ENCODE measurements around the gene SLC24A3. TPM values are rescaled to one million over a fixed set of nuclear protein-coding genes. Genes with fewer than 3 reads are reported as not detected.

Gene SLC24A3
- polyA plus RNA-seq, 1 experiment = 1.7 TPM

- Histone ChIP-seq H3K27me3 (ENCODE audit: control insufficient read depth, insufficient read depth, low read length) (no peaks in the 10 kb centered on the region; the same call in 1 of the 2 replicates), H3K4me3 (ENCODE audit: low read depth, low read length) (no peak overlapping the region), H3K36me3 (ENCODE audit: control insufficient read depth, insufficient read depth, low read length) (no peaks in the 10 kb centered on the region)
- DNase-seq (ENCODE audit: low read depth) = no peak
- ChIA-PET CTCF (interaction anchor here (0.9 kb wide), 1 partner anchor 446 kb away, joined by 3 read pairs; no protein-coding TSS in a partner anchor), POLR2A (no interaction called here)
- TF ChIP-seq, protein P1, sequence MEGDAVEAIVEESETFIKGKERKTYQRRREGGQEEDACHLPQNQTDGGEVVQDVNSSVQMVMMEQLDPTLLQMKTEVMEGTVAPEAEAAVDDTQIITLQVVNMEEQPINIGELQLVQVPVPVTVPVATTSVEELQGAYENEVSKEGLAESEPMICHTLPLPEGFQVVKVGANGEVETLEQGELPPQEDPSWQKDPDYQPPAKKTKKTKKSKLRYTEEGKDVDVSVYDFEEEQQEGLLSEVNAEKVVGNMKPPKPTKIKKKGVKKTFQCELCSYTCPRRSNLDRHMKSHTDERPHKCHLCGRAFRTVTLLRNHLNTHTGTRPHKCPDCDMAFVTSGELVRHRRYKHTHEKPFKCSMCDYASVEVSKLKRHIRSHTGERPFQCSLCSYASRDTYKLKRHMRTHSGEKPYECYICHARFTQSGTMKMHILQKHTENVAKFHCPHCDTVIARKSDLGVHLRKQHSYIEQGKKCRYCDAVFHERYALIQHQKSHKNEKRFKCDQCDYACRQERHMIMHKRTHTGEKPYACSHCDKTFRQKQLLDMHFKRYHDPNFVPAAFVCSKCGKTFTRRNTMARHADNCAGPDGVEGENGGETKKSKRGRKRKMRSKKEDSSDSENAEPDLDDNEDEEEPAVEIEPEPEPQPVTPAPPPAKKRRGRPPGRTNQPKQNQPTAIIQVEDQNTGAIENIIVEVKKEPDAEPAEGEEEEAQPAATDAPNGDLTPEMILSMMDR (IDR thresholded peaks at IDR 0.05; ENCODE audit: insufficient read depth, low read depth, low read length) = no peak
Observed at GRCh38 chr20:19652591-19653026, 440.2 kb downstream of the SLC24A3 start.

GRCh38 chr20:19653327-19653726 lies 440.9 kb downstream of the SLC24A3 start:
- ChIA-PET POLR2A (no interaction called here), CTCF (interaction anchor here (0.9 to 1.3 kb wide), 2 partner anchors 9 to 447 kb away, joined by 3 read pairs; no protein-coding TSS in a partner anchor)
- TF ChIP-seq, protein P1 (IDR thresholded peaks at IDR 0.05; ENCODE audit: insufficient read depth, low read depth, low read length) = no peak
- Histone ChIP-seq H3K4me3 (ENCODE audit: low read depth, low read length) (no peak overlapping the region), H3K36me3 (ENCODE audit: control insufficient read depth, insufficient read depth, low read length) (no peaks in the 10 kb centered on the region), H3K27me3 (ENCODE audit: control insufficient read depth, insufficient read depth, low read length) (no peaks in the 10 kb centered on the region; the same call in 1 of the 2 replicates)
- no peak for DNase-seq (ENCODE audit: low read depth)

DNA sequence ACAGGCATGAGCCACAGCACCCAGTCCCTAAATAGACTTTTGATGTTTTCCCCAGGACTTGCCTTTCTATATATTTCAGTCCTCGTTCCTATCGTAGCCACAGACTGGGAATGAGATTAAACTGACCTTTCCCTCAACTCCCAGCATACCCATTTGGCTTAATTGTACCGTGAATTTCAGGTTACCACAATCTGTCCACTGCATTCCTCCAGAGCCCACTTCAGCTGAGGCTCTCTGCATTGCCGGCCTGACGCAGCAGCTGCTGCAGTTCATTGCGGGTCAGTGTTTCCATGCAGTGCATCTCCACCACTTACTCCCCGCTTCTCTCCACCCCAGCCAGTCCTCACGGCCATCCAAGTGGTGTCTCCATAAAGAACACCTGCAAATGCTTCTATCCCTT lies 442.5 kb downstream of the SLC24A3 start:
- H3K36me3 ChIP-seq (ENCODE audit: control insufficient read depth, insufficient read depth, low read length) = no peaks in the 10 kb centered on the region
- CTCF ChIA-PET = no interaction called here
- DNase-seq (ENCODE audit: low read depth) = no peak
- TF ChIP-seq, protein P1 (IDR thresholded peaks at IDR 0.05; ENCODE audit: insufficient read depth, low read depth, low read length) = no peak
- no peaks in the 10 kb centered on the region; the same call in 1 of the 2 replicates for H3K27me3 ChIP-seq (ENCODE audit: control insufficient read depth, insufficient read depth, low read length)
- H3K4me3 ChIP-seq (ENCODE audit: low read depth, low read length) = no peak overlapping the region
- POLR2A ChIA-PET = no interaction called here

DNA sequence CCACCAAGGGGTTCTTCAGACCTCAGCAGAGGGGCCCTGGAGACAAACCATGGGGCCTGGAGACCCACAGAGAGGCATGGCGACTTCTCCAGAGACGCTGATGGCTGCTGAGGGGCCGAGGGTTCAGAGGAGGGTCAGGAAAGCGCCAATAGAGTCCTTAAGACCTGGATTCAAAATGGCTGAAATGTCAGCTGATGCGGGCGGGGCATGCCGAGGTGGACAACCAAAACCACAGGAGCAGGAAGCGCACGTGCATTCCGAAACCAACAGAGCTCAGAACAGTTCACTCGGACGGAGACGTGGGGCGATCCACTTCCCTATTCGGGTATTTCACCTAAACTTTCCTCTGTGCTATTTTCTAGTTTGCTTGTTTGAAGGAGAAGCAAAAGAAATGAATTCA lies 445.7 kb downstream of the SLC24A3 start:
- POLR2A ChIA-PET = no interaction called here
- TF ChIP-seq, protein P1 (IDR thresholded peaks at IDR 0.05; ENCODE audit: insufficient read depth, low read depth, low read length) = no peak
- no peaks in the 10 kb centered on the region for H3K36me3 ChIP-seq (ENCODE audit: control insufficient read depth, insufficient read depth, low read length)
- DNase-seq (ENCODE audit: low read depth) = no peak
- no peak overlapping the region for H3K4me3 ChIP-seq (ENCODE audit: low read depth, low read length)
- H3K27me3 ChIP-seq (ENCODE audit: control insufficient read depth, insufficient read depth, low read length) = peaks cover 2% of the 10 kb centered on the region
- CTCF ChIA-PET = interaction anchor here (1.6 to 6.3 kb wide), 2 partner anchors 30 to 71 kb away, joined by 3 to 61 read pairs; no protein-coding TSS in a partner anchor

GRCh38 chr20:19659448-19659847 lies 447.0 kb downstream of the SLC24A3 start:
- peaks cover 2% of the 10 kb centered on the region for H3K27me3 ChIP-seq (ENCODE audit: control insufficient read depth, insufficient read depth, low read length)
- ChIA-PET CTCF (interaction anchor here (1.6 to 7.7 kb wide), 4 partner anchors 11 to 453 kb away, joined by 4 to 145 read pairs (median 76); no protein-coding TSS in a partner anchor), POLR2A (no interaction called here)
- TF ChIP-seq, protein P1 (IDR thresholded peaks at IDR 0.05; ENCODE audit: insufficient read depth, low read depth, low read length) = no peak
- no peaks in the 10 kb centered on the region for H3K36me3 ChIP-seq (ENCODE audit: control insufficient read depth, insufficient read depth, low read length)
- DNase-seq (ENCODE audit: low read depth) = no peak
- no peak overlapping the region for H3K4me3 ChIP-seq (ENCODE audit: low read depth, low read length)

All from BJ (cell line).